Measurements from ENCODE around the gene ACSL1. TPM values are rescaled to one million over a fixed set of nuclear protein-coding genes. Genes with fewer than 3 reads are reported as not detected.

ACSL1 gene
- total and polyA plus RNA-seq, 2 donors (not counting 3 experiments of a cell fraction or from before 2014, with no cell fraction given), result 7.3 to 17.7 TPM

DNA sequence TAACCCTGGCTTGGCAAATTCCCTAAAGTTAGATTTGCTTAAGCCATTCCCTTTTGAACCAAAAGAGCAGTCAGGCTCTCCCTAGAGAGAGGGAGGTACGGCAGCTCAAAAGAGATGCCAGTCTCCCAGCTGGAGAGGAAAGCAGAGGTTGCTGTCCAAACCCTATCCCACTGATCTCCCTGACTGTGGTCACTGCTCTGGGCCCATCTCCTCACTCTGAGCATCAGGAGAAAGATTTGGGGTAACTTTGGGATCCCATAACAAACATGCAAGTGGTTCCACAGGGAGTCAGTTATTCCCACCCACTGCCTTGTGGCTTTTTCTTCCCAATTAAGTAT, 17.1 kb downstream of the ACSL1 start:
- no peak overlapping the region for H3K27ac ChIP-seq (ENCODE audit: insufficient read depth, low read depth, low read length)
- peaks cover 9% of the 10 kb centered on the region for H3K4me1 ChIP-seq (ENCODE audit: control insufficient read depth, extremely low read depth, insufficient read depth, low read length)
- H3K79me2 ChIP-seq (ENCODE audit: control insufficient read depth, insufficient read depth, low read length), result no peaks in the 10 kb centered on the region
- no peak overlapping the region for H3K9ac ChIP-seq (replicated peaks; ENCODE audit: extremely low read depth, insufficient read depth, low read length)
- H3K27me3 ChIP-seq (ENCODE audit: control insufficient read depth in 2 of 2, insufficient read depth in 2 of 2, low read length in 2 of 2), result no peaks in the 10 kb centered on the region
- no peaks in the 10 kb centered on the region for H3K36me3 ChIP-seq (ENCODE audit: control insufficient read depth in 2 of 2, extremely low read depth in 1 of 2, insufficient read depth in 2 of 2, low read length in 2 of 2)
- no peak overlapping the region for H3K4me3 ChIP-seq (replicated peaks in 1 of 3; ENCODE audit: insufficient read depth in 1 of 3, low read depth in 1 of 3, low read length in 3 of 3)
- no peak overlapping the region for H2AFZ ChIP-seq (ENCODE audit: low read depth, low read length)
- no peak for DNase-seq (ENCODE audit: low read depth, low spot score)
- H3K4me2 ChIP-seq (ENCODE audit: insufficient read depth, low read length), result no peak overlapping the region
- H3K9me3 ChIP-seq (replicated peaks; ENCODE audit: control insufficient read depth, insufficient read depth, low read length), result no peaks in the 10 kb centered on the region
- no peak for FAIRE-seq
- intact Hi-C loops (cut with micrococcal nuclease), result loop anchor here (1.0 kb wide), 1 partner anchor 15 kb away; no protein-coding TSS in a partner anchor
- TF ChIP-seq POLR2AphosphoS5 (IDR thresholded peaks at IDR 0.05; ENCODE audit: insufficient read depth, low read depth, low read length) (no peak), GATA2 (IDR thresholded peaks at IDR 0.05; ENCODE audit: insufficient read depth, insufficient read length, low read depth, low read length) (no peak), POLR2A (IDR thresholded peaks at IDR 0.05; ENCODE audit: low read depth, low read length) (no peak), EZH2 (IDR thresholded peaks at IDR 0.05; ENCODE audit: borderline replicate concordance, low read depth, low read length, severe bottlenecking) (no peak), JUN (IDR thresholded peaks at IDR 0.05; ENCODE audit: borderline replicate concordance, insufficient read depth, insufficient read length, low read depth) (no peak)
- TF ChIP-seq, protein P1, sequence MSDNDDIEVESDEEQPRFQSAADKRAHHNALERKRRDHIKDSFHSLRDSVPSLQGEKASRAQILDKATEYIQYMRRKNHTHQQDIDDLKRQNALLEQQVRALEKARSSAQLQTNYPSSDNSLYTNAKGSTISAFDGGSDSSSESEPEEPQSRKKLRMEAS (IDR thresholded peaks at IDR 0.05; ENCODE audit: insufficient read depth, insufficient read length), result no peak
- H3K9me1 ChIP-seq (replicated peaks; ENCODE audit: control insufficient read depth, extremely low read depth, insufficient read depth, low read length), result no peaks in the 10 kb centered on the region
- POLR2A ChIA-PET, result no interaction called here
- no TSS peak for BruUV-seq (replicated peaks)
- dilution Hi-C loops (cut with MboI; ENCODE audit: extremely low pct_ligation_motif_present, low sequenced_read_pairs), result no loop called here
- CTCF ChIA-PET, result interaction anchor here (1.3 to 1.5 kb wide), 2 partner anchors 16 to 63 kb away, joined by 5 to 6 read pairs; no protein-coding TSS in a partner anchor
- no peaks in the 10 kb centered on the region for H4K20me1 ChIP-seq (replicated peaks; ENCODE audit: control insufficient read depth, extremely low read depth, insufficient read depth, low read length)

Measured in endothelial cell of umbilical vein (primary cell).